Inferior parietal cortex (tissue), 1 donor: ENCODE data around the gene ABCA1.
A peak's percentile ranks its signal among the peaks of the same experiment; 100 is the strongest.

Experiments
- DNase-seq: peaks from one replicate; pipeline ENCODE4 v3.0.0-alpha.2; 2016; ENCODE audit errors: extremely low spot score

ABCA1 gene

DNA sequence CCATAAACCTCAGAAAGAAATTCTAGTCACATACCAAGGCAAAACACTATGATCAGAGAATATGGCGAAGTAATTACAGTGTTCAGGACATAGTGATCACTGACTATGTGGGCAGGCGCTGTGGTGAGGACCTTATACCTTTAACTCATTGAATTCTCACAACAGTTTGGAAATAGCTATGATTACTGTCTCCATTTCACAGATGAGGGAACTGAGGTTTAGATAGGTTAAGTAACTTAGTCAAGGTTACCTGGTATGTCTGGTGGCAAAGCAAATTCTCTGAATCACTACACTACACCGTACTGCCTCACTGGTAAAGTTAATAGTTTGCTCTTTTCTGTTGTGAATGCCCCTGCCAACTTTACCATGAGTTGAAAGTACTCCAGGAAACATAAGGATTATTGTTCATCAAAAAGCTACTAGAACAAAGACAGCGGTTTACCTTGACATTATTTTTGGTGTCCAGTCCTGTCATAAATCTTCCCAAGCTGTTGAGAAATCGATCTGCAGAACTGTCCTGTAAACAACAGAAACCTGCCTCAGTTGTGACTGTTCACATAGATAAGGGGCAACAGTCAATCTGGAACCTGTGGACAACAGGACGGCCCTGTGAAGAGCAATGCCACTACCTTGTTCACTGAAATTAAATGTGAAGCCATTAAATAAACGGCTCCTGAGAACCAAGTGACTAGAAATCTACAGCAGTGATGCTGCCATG, 127.7 kb downstream of the ABCA1 start:
- no peak for DNase-seq

DNA sequence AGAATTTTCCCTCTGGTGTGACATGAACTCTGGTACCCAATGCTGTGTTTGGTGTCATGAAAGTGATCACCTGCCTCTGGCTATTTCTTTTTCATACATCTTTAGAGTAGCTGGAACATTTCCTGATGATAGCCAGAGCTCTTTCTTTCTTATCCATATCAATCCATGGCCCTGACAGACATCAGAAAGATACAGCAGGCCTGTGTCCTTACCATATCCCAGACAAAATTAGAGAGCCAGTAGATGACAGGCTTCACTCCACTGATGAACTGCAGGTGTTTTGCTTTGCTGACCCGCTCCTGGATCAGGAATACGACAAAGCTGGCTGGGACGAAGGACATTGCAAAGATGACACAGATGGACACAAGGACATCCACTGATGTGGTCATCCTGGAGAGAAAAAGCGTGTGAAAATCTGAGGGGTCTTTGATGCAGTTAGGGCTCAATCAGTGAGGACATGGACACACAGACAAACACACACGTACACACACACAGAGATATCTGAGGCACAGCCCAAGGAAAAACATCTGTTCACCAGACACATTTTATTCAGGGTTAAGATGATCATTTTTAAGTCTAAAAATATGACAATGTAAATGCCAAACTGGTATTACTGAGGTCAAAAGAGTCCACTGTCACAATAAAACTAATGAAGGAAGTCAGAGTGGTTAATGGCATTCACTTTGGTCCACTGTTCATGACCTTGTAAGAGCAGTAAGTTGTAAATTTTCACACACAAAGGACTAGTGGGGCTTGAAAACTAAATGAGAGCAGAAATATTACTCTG, 129.6 kb downstream of the ABCA1 start:
- DNase-seq: no peak

DNA sequence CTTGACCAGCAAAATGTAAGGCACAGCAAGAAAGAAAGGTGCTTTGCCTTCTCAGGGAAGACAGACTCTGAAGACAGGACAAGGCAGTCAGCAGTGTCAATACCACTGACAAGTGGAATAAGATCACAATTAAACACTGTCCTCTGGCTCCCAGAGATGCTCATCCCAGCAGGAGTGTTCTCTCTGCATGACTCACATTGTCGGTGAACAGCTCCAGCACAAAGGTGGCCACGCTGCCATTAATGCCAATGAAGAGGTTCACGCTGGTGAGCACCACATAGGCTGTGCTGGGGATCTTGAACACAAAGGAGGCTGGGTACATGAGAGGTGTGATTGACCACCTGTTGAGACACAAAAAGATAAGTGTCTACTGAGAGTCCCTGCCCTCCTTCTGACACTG, 132.1 kb downstream of the ABCA1 start:
- DNase-seq: no peak

DNA sequence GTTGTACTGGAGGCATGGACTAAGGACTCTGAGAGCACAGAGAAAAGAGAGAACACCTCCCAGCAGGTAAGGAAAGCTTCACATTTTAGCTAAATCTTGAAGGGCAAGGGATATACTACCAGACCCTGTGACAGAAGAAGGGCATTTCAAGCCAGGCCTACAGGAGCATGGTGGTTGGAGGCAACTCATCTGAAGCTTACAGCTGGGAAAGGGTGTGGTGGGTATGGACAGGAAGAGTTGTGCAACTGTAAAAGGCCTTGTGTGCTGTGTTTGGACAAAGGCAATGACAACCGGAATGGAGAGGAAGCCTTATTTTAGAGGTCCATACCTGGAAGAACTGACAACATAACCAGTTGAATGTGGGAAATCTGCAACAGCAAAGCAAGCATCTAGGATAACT, 132.9 kb downstream of the ABCA1 start:
- no peak for DNase-seq

DNA sequence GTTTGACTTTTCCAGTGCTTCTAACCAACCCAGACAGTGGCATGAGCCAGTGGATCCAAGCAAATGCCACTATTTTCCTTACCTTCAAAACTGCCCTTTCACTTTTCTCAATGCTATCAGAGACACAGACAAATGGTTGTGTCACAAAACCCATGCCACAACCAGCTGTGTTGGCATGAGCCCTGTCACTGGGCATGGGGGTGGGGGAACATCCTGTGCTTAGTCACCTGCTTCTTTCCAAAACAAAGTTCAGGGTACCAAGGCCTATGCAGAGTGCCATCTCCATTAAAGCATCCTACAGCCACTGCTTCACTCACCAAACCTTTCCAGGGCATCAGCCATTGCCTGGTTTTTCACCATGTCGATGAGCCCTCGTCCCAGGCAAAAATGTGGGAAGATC, 133.9 kb downstream of the ABCA1 start:
- DNase-seq: no peak

DNA sequence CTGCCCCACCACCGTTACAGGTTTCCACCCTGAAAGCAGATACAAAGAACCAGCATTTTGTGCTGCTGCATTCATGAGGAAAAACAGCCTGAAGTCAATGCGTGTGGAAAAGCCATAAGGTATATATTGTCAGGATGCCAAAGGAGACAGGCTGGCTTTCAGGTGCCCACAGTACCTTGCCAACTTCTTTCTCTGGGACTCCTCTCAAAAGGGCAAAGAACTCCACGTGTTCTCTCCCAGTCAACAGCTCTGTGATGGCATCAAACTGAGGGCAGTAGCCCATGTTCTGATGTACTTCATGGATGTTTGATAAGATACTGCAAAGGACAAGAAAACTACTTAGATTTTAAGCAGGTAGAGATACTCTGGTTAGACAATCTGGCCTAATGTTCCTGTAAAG, 139.7 kb downstream of the ABCA1 start:
- DNase-seq: no peak

DNA sequence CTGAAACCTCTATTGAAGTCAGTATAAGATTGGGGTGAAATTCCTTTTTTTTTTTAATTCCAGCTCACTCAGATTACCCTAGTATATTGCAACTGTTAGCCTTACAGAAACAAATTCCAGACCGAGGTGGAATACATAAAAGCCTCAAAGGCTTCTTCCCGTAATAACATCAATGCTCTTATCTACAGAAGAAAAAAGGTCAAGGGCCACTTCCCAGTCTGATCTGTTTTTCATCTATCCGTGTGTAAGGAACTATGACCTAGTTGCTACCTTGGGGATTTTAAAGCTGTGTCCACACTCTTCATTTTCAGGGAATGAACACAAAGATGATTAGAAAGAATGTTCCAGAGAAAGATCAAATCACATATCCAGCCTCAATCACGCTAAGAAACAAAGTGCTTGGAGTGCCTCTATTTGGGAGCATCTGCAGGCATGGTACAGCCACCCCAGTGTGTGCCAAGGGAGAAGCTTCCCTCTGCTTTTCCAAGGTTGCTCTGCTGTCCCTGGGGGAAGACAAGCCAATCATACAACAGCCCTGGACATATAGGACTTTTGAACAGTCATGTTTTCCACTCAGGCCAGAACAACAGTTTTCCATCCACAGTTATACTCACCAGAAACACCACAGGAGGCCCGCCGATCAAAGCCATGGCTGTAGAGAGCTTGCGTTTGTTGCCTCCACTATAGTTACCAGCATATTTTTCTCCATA, 140.5 kb downstream of the ABCA1 start:
- no peak for DNase-seq

DNA sequence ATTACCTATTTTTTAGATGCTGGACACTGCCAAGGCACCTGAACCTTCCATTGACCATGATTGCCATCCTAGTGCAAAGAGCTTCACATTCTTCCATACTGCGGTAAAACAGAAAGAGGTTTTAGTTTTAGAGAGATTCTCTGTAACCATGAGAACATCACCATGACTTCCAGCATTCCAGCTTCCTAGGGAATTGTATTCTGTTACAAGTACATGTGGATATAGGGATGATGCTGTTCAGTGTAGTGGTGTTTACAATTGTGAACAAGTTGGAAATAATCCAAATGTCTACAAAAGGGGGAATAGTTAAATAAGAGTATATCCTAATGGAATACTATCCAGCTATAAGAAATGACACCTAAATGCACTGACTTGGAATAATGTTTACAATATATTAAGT, 141.7 kb downstream of the ABCA1 start:
- no peak for DNase-seq

DNA sequence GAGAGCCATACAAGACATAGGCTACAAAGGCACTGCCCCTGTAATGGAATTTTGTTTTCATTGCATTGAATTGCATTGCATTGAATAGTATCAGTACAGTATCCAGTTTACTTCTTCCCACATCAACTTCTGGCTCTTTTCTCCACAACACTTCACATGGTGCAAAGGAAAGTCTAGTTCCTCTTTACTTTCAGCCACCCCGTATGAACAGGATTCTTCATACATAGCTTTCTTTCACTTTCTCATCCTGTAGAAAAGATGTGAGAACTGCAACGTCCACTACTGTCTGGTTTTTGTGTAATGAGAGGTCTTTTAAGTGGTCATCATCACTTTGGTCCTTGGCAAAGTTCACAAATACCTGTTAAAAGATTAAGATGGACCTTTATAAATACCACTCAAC, 143.9 kb downstream of the ABCA1 start:
- no peak for DNase-seq

DNA sequence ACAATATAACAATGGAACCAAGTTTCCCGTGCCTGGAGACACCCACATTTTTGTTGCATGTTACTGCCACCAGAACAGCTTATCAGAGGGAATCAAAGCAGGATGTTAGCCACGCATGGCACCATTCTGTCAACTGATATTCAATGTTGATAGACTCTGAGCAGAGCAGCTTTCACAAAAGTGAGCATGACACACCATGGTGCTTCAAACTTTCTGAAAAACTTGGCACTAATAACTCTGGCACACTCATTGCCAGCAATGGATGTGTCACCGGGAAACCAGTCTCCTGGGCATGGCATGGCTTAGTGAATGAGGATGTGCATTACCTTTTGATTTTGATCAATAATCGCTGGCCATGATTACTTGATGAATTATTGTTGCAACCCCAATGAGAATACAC, 144.4 kb downstream of the ABCA1 start:
- no peak for DNase-seq

DNA sequence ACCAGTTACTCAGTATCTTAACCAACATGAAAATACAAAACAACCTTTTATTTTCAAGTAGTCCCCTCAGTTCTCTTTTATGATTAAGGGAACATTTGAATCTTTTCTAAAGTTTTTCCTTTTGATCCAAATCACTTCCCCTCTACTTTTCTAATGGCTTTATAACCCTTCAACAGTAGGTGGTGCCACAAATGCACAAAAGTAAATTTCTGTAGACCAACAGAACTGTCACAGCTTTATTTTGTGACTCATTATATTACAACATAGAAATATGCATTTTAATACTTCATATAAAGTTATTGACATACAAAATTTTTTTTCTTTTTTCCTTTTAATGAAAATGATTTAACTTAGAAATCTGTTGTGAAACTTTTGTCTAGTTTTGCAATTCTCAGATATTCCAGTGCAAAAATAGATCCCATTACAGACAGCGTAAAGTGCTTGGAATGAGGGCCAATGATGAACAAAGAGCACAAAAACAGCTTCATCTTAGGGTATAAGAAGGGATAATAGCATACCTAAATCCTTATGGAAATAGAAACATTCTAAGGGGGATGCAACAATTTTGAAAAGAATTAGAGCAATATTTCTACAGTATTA, 147.1 kb downstream of the ABCA1 start:
- peak; percentile 26 for DNase-seq

DNA sequence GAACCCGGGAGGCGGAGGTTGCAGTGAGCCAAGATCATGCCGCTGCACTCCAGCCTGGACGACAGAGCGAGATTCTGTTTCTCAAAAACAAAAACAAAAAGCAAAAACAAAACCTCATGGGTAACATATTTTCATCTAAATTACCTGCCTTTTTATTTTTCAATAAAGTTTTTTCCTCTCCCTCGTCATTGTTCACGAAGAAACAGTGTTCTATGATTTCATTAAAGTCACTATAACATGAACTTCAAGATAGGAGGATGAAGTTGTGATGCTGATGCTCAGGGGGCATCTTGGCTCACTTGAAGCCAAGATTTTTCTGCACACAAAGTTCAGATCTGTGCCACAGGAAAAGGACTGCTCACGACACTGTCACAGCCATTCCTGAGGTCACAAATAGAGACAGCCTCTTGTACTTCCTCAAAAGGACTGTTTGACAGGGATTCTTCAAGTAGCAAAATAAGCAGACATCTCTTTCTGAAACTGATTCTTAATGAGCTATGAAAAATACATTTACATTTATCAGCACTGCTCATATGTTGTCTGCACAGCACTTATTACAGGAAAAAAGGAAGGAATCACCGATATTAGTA, 147.9 kb downstream of the ABCA1 start:
- DNase-seq: no peak

DNA sequence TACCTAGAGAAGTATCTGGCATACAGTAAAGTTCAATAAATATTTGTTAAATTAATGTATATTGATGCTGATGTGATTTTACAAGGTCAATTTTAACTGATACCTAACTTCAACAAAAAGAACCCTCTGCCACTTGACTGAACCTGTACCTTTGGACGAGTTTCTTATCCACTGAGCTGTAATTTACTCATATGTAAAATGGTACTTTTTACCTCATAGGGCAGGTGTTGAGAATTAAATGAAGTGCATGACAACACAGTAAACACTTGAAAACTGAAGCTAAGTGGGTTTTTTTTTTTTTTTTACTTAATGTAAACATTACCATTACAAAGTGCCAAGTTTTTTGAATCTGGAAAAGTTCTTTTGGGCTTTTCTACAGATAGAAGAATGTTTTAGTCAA, 148.6 kb downstream of the ABCA1 start:
- no peak for DNase-seq

DNA sequence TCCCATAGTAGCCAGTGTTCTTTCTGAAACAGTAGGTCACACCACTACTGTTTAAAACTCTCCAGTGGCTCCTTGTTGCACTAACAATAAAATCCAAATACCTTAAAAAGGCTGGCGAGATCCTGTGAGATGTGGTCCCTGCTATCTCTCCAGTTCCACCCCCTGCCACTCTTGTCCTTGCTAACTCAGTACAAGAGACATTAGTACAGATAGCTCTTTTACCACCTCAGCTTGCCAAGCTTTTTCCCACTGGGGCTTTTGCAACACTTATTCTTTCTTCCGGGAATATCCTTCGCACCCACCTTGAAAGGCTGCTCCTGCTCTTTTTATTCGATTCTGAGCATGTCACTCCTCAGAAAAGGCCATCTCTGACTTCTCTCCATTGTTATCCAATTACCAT, 149.2 kb downstream of the ABCA1 start:
- DNase-seq: no peak

DNA sequence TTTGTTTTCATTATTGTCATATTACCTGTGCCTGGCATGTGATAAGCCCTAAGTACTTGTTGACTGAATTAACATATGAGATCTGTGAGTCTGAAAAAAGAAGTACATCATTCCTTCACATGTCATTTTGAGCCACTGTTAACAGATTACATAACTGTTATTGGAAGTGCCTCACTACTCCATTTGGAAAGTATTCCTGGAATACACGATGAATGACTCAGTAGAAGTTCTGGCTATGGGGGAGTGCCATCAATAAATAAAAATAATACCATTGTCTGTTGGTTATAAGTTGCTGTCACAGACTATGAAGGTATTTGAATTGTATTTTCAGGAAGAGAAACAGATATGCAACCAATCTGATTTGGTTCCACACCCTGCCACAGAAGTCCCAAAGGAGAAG, 151.2 kb downstream of the ABCA1 start:
- DNase-seq: peak; percentile 41

DNA sequence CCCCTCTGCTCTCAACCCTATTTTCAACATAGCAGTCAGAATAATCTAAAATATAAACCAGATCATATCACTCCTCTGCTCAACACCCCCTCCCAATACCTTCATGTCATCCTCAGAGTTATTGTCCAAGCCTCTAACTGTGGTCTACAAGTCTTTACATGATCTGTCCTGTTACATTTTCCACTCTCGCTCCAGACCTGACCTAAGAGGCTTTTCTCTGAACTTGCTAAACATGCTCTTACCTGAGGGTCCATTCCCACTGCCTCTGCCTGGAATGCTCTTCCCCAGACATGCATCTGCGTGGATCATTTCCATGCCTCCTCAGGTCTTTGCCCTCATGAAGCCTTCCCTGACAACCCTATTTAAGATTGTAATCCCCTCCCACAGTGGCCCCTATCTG, 152.0 kb downstream of the ABCA1 start:
- no peak for DNase-seq

DNA sequence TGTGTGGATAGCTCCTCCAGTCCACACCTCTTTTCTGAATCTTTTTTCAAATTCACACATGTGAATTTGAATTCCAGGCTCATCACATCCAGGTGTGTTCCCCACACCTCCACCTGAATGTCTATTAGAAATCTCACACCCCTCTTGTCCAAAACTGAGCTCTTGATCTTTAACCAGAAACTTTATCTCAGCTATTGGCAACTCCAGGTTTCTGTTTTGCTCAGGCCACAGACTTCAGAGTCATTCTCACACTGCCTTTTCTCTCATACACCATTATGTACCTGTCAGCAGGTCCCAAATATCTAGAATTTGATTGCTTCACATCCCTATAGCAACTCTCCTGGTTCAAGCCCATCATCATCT, 152.4 kb downstream of the ABCA1 start:
- no peak for DNase-seq

DNA sequence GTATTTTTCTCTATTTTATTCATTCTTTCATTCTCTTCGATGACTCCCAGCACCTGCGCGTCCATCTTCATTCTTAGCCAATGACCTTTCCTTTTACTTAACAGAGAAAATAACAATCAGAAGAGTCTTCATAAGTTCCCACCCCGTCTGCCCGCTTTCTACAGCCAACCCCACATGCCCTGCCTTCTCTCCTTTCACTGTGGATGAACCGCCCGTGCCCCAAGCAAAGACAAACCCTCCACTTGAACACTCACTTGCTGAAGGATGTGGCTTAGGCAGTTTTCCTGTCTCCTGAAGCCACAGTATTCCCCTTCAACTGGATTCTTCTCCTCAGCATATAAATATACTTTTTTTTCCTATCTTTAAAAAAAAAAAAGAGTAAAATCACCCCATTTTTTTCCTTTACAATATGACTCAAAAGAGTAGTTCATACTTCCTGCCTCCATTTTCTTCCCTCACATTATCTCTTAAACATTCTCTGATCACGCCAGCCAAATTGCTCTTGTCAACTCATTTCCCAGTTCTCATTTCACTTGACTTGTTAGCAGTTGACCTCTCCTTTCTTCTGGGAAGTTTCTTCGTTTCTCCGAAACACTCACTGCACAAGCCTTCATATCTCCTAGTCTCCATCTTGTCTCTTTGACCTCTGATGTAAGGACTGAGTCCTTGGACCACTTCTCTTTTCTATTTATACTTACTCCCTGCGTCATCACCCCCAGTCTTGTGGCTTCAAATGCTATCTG, 153.0 kb downstream of the ABCA1 start:
- DNase-seq: peak; percentile 41

DNA sequence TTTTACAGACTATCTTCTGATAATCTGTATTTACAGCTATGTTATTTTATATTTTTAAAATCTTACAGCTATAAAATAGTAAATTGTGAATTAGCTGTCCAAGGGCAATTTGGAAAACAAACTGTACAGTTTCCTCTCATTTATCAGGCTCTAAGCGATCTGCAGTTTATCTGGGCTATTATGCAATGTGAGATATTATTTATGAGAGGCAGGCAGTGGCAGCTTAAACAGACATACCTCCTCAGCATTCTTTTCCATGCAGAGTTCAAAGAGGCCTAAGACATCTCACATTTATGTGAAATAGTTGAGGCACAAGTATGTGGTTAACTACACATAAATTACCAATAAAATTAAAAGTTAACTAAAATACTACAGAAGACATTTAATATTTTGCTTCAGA, 153.8 kb downstream of the ABCA1 start:
- DNase-seq: no peak

DNA sequence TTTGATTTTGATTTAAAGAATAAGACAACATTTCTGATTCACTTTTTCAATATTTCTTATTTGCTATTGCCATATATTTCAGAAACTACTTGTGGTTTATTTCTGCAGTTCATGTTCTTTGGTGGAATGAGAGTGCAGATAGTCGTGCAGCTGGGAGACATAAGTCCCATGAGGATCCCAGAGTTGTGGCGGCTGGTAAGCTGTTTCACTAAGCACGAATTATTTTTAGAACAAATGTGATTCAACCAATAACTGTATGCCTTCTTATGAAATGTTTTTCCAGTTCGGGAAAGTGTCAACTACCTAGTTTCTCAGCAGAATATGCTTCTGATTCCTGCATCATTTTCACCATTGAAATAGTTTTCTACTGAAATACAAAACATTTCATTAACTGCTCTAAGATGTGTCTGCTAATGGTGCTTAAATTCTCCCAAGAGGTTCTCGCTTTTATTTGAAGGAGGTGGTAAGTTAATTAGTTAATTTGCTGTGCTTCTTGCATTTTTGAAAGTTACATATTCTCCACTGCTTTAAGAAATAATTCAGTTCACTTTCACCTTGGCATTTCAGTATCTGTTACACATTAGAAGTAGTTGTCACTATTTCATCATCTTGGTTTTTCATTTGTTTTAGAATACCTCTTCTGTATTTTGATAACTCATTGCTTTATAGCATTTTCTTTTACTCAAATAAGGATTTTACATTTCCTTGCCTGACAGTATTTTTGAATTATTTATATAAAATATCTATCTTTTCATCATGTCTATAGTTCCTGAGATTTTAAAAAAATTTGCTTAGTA, 155.0 kb downstream of the ABCA1 start:
- no peak for DNase-seq

DNA sequence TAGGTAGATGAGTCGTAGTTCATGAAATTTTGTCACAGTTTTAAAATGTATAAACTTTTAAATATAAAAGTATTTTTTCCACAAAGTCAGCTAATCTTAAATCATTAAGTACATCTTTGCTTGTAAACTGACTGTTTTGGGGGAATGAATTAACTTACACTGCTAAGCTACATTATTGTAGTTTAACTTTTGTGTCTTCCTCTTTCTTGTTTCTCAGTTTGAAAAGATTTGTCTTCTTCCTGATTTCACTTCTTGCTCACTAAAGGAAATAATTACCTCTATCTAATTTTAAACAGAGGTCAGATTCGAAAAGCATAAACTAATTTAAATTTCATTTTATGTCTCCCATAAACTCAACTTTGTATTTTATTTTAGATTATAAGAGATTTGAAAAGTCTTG, 158.3 kb downstream of the ABCA1 start:
- DNase-seq: no peak
